Fibroblast of skin of right quadriceps (primary cell): ENCODE data around the gene VDR.
"Not testable (repeated sequence)": the region's sequence is repeated elsewhere in the genome, so short reads cannot be mapped to it uniquely, and the experiment has no call there.

Source experiments
- DNase-seq: peaks from one replicate; pipeline ENCODE4 v3.0.0-alpha.2; 2013

Gene VDR

DNA sequence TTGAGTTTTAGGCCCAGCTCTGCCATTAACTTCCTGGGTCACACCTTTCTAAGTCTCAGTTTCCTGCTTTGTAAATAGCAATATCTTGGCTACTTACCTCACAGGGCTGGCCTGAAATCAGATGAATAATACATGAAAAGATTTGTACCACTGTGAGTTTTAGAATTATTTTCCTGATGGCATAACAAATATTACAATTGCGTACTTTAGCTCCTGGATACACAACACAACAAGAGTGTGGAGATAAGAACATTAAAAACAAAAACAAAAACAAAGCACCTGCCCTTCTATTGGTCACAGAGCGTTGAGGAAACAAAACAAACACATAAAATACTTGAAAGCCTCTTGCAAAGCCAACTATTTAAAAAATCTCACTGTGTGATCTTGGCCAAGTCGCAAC, 80.2 kb downstream of the VDR start:
- no peak for DNase-seq

DNA sequence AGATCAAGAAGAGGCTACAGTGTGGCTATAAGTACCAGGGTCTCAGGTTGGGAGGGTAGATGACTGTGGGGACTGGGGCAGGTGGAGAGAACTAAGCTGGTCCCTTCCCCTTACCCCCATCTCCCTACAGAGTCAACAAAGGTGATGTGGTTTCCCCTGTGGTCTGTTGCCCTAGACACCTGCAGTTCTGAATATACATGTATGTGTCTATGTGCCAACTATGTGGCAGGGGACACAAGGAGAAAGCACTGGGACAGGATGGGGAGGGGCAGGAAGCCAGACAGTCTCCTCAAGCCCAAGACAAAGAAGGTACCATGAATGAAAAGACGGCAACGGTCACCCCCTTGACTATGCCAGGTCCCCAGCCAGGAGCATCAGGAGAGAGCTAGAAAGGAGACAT, 80.6 kb downstream of the VDR start:
- no peak for DNase-seq

DNA sequence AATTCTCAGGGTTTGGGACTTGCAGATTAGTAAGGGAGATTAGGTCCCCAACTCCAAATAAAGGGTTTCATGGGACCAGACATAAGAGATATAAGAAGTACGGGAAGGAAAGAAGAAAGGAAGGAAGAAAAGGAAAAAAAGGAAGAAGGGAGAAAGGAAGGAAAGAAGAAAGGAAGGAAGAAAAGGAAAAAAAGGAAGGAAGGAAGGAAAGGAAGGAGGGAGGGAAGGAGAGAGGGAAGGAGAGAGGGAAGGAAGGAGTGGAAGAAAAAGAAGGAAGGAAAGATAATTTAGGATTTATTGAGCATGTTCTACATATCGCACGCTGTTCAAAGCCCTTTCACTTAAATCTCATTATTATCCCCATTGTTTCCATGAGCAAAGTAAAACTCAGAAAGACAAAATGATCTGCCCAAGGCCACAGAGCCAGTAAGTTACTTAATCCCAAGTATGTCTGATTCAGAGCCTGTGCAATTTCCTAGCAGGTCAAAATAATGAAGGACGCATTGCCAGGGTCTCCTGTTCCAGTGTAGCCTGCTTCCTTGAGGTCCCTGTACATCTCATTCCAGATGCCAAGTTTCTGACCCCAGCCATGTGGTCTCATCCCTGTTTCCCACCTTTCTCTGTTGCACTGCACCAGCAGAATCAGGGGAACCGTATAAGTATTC, 81.2 kb downstream of the VDR start:
- no peak for DNase-seq

DNA sequence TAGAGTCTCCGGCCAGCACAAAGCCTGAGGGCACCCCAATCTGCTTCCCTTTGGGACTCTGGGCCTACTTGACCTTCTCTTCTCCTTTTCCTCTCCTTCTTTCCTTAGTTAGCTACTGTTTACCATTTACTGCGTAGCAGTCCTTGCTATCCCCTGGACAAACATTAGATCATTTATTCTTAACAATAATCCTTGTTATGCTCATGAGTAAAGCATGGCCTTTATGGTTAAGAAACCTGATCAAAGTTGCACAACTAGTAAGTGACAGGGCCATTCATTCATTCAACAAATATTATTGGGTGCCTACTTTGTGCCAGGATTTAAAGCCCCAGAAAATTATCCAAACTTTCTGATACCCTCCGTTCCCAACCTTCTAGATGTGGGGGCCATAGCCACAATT, 81.9 kb downstream of the VDR start:
- no peak for DNase-seq

DNA sequence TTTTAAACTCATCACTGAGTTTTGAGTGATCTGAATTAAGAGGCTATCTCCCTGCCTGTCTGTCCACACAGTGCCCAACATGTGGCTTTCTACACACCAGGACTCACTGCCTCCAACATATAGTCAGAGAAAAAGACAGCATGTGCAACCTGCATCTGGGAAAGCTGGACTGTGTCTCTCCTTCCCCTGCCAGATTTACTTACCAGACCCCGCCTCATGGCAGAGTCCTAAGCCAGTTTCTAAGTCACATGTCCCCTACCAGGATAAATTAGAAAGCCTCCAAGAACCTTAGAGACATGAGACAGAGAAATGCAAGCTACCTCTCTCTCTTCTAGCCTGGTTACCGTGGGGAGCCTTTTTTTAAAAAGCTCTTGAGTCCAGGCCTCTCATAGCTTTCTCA, 82.4 kb downstream of the VDR start:
- no peak for DNase-seq

DNA sequence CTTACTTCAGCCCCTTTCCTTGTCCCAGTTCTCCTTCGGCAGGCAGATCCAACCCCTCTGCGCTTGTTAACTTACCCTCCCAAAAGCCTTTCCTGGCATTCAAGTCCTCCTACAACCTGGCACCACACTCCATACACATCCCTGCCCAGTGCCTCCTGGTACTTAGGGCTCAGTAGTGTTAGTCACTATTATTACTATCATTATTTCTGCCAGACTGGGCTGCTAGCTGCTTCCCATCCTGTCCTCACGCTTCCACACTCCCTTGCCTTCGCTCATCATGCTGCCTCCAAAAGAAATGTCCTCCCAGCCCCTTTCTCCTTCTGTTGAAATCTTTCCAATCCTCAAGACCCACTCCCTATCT, 83.5 kb downstream of the VDR start:
- no peak for DNase-seq

DNA sequence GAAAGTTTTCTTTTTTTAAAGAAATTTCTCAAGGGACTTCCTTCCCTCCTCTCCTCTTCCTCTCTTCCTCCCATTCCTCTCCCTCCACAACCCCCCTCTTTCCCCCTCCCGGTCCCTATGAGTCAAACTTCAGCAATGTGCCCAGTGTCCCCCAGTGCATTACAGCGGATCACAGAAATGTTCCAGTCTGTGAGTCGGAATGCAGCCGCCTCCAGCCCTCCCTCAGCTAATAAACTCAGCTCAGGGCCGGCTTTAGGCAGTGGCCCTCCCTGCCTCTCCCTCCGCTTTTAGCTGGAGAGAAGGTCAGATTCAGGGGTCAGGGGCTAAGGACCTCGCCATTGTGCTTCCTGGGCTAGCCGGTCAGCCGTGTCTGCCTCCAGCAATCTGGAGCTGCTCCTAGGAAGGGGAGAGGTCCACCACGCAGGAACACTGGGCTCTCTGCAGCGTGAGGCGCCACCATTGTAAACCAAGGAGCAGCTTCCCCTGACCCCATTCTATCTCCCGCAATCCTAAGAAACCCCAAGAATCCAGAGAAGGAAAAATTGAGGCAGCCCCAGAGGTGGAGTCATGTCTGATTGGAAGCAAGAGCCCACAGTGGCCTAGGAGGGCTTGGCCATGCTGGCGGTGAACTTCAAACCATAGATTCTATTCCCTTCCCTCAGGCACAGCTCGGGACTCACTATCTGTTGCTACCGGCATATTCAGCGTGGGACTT, 84.0 kb downstream of the VDR start:
- DNase-seq: peak; percentile 99

DNA sequence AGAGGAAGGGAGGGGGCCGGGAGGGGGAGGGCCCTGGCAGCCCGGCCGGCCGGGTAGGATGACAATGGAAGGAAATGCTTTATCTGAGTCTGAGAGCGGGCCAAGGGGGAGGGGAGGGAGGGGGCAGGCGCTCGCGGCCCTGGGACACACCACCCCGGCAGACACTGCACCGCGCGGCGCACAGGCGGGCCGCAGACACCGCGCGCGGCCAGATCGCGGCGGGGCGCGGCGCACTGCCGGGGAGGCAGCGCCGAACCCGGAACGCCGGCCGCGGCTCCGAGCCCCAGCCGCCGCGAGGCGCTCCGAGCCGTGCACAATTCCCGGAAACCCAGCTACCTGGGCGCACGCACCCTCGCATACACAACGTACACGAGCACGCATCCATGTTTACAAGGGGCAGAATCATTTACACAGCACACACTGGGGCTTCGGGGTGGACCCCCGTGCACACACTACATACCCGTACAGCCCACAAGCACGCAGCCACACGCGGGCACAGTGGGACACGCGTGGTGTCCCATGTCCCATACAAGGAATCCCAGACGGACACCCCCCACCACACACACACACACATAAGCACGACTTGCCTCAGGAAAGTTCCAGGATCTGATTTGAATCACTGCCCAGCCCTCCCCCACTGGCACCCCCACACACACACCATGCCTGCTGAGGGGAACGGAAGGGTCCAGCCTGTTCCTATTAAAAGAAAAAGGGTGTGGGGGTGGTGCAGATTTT, 84.7 kb downstream of the VDR start, which contains the start of gene HDAC7:
HDAC7 (minus strand) TSS at position 8 of the 735 bp plus-strand sequence. CDS start 118 bp downstream, outside the sequence.
- DNase-seq: peak; percentile 90

DNA sequence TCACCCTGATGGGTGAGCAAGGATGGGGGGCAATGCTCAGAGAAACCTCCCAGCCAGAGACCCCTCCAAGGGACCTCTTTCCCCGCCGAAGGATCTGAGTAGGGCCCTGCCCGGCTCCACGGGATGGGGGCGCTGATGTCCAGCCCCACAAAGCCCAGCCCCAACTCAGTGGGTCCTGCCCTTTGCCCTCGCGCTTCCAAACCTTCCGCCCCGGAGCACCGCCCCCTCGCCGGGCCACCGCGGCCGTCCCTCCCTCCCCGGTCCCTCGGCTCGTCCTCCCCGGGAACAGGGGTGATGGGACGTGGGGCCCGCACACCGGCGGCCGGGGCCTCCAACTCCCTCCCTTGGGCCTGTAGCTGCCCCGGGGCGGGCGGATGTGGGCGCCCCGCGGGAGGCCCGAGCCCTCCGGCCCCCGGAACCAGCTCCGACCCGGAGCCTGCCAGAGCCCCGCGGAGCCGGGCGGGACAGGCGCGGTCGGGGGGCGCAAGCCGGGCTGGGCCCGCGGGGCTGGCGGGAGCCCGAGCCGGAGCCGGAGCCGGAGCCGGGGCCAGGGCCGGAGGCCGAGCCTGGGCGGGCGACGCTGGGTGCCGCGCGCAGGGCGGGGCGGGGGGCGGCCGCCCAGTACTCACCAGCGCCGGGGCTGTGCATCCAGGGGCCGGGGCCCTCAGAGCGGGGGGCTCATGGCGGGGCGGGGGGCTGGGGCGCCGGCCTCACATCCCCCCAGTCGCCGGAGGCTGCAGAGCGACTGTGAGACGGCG, 85.5 kb downstream of the VDR start:
- no peak for DNase-seq

DNA sequence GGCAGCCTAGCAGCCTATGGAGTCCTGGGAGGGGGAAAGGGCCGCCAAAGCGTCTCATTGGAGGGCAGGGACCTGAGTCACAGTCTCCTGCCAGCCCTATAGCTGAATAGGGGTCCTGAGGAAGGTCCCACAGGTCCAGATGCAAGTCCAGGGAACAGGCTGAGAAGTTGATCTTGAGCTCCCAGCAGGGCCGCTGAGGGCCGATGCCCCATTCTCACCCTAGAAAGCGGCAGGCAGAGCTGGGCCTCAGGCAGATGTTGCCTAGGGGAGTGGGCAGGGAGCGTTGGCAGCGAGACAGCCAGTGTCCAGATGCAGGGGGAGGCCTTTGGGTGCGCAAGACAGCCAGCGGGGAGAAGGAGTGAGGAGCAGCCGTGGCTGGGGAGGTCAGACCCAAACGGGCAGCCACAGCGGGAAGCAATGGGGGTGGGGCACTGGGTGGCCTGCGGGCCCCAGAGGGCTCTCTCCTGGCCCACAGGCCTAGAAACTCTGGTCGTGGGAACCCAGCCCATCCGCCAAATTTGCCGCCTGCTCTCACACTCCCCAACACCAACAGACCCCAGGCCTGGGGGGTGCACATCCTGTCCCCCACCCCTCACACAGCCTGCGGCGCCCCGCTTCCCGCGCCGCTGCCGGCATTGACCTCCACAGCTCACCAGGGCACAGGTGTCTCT, 86.2 kb downstream of the VDR start:
- DNase-seq: no peak

DNA sequence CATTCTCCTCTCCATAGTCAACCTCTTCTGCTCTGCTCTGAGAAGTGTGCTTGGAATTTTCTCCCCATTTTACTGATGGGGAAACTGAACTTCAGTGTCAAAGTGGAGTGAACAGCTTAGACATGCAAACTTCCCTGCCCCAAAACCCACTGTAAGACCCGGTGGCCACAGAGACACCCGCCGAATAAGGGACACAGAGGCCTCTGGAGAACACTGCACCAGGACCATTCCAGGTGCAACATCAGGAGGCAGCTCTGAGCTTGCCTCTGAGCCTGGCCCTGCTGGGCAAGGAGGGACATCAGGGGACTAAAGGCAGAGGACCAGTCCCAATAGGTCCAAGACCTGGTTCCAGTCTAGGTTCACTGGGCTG, 86.8 kb downstream of the VDR start:
- no peak for DNase-seq

DNA sequence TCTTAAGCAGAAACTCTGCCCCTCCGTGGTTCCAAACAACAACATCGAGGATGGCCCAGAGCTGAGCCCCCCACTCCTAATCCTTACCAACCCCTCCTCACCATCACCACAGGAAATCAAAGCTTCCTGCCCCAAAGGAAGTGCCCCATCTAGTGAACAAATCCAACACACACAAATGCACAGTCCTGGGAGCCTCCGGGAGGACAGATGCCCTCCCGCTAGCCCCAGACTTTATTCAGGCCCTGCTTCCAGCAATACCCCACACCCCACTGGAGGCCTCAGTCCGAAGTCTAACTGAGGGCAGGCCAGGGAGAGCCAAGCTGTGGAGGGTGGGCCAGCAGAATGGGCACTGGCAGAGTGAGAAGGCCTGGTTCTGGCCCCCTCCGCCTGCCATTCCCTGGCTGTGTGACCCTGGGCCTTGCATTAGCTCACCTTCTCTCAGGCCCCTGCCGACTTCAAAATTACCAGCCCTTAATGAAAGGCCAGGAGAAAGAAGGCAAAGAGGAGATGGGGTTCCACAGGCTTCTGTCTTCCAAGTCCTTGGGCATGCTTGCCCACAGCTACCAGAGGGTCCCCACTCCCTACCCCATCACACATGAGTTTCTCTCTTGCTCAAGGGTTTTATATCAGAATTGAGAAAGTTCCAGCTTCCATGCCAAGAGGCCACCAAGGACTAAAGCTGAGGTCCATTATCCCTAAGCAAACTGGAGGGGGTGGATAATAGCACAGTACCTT, 87.4 kb downstream of the VDR start:
- DNase-seq: no peak

DNA sequence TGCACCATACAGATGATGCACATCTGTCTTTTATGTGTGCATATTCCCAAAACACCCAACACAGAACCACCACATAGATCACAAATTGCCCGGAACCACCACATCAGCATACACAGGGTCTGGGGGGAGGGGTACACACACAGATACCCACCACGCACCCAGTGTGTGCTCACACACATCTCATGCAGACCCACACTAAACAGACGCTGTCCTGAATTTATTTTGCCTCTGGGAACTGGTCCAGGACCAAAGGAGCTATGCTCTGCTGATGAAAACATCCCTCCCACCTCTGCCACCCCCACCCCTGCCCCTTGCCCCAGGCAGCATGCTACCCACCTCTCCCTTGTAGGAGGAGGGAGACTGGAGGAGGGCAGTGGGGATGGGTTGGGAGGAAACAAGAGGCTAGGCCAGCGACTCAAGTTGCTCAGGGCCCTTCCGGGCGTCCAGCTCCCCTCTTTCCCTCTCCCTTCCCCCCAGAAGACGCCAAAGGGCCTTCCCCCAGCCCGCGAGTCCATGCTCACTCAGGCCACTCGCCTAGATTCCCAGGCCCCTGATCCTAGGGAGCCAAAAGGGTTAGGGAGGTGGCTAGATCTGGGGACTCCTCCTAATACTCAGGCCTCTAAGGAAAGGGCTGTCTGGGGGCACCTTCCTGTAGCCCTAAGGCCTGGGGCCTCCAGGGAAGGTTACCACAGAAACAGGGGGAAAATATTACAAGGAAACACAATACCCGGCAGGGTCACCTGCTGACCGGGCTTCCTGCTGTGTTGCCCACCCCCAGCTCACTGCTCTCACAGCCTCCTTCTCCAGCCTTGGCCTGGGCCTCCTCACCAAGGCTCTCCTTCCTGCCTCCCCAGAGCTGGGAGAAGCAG, 88.2 kb downstream of the VDR start:
- DNase-seq: no peak

DNA sequence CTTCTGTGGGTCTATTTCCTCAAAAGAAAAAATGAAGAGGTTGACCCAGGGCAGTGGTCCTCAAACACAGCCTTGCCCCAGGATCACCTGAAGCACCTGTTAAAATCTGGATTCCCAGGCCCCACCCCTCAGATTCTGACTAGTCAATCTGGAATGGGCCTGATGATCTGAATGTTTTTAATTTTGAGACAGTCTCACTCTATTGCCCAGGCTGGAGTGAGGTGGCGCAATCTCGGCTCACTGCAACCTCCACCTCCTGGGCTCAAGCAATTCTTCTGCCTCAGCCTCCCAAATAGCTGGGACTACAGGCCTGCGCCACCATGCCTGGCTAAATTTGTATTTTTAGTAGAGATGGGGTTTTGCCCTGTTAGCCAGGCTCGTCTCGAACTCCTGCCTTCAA, 89.3 kb downstream of the VDR start:
- not testable (repeated sequence) for DNase-seq

DNA sequence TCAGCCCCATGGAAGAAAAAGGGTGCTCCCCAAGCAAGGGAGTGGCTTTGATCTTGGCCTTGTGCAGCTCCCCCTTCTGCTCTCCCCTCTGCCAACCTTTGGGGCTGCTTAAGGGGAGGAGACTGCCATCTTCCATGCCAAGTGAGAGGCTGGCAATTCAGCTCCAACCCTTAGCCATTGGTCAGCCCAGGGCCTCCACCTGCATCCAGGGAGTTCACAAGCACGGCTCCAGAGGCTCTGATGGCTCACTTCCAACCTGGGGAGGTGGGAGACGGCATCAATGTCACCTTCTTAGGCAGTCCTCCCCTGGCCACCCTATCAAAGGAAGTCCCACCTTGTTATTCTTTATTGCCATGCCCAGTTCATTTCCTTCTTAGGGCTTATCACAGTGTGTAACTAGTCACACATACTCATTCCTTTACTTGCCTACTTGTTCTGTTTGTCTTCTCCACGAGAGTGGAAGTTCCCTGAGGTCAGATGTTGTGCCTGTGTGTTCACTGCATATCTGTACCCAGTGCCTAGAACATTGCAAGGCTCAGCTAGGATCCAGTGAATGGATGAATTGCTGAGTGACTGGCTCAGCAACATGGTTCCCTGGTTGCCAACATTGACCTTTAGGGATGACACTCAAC, 90.1 kb downstream of the VDR start:
- no peak for DNase-seq

DNA sequence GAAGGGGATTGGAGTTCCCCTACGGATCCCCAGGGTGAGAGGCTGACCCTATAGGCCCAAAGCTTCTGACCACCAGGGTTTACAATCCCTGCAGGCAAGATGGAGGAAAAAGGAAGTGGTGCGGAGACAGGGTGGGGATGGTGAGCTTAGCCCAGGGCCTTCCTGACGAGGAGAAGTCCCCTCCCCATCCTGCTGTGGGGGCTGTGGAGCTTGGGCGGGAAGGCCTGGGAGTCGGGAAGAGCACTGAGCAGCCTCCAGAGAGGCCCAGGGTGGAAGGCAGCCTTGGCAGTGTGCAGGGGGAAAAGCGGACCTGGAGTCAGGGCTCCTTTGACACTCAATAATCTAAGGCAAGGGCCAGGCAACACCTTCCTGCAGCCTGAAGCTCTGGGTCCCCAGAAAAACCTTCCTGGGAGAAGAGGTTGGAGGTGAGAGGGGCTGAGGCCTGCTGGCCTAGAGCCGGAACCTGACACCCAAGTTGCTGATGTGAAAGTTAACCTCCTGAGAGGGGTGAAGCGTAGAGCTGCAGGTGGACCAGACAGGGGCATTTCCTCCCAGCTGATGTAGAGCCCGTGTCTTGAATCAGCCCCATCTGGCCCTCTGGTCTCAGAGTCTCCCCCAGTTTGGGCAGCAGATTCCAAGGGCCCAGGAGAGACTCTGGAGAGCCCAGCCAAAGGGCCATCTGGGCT, 91.1 kb downstream of the VDR start:
- DNase-seq: peak; percentile 39

DNA sequence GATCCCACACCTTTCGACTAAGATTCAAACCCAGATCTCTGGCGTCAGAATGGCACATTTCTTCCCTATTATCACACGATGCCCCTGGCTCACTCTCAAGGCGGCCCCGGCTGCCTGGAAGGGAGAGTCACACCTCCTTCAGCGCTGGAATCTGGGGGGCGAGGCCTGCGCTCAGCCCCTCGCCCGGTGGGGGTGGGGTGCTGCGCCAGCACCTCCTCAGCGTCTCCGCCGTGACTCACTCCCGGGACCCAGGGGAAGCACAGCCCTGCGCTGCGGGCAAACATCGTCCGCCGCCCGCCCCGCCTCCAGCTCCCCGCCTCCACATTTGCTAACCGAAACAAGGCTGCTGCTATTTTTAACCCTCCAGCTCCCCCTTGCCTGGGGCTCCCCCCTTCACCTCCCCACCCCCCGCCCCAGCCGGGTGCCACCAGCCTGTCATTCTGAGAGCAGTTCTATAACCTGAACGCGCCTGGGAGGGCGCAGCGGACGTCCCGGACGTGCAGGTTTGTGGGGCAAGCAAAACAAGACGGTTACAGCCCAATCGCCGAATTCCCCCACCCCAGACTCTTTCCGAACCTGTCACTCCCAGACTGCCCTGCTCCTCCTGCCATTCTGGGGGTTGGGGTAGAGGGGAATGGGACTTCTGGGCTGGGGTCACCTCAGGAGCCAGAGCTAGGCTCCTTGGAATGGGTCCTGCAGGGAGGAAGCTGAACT, 91.8 kb downstream of the VDR start:
- peak; percentile 96 for DNase-seq

DNA sequence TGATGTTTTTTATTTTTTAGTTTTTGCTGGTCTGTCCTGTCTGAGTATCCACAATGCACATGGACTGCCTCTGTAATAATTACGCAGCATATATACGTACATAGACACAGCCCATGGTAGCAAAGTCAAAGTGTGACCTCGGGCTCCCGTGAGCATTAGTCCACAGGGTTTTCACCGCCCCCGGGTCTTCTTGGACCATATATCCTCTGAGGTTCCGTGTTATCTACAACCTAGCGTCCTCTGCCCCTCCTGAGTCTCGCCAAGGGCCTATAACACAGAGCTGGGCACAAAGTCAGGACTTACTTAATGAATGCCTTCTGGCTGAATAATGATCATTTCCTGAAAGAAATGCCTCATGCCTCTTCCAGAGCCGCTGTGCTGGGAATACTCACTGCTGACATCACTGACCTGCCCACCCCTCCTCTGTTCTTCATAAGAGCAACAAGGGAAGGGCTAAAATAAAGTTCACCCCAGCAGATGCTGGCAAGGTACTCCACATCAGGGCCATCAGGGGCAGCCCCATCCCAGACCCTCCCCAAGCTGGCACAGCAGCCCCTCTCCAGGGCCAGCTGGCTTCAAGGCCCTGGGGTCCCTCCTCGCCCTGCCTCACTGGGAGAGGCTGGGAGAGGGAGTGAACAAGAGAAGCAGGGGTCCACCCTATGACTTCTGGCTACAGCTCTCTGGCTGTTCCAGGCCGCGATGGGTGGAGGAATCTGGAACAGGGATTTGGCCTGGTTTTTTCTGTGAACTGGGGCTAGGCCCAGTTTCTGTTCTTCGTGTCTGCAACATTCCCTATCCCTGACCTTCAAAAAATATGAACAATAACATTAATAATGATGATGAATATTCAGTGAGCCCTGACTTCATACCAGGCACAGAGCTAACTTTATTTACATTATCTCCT, 93.0 kb downstream of the VDR start:
- DNase-seq: peak; percentile 82
